ENCODE measurements around the gene PYY.
"Not testable (repeated sequence)": the region's sequence is repeated elsewhere in the genome, so short reads cannot be mapped to it uniquely, and the experiment has no call there.

PYY gene

GRCh38 chr17:43942051-43942685, 11.6 kb downstream of the PYY start, which contains the start of gene PPY:
Gene PPY (minus strand): TSS chr17:43942476. CDS start chr17:43941654, 822 bp downstream.
- DNase-seq, result no peak

- peak; percentile 25 for DNase-seq
Measured at GRCh38 chr17:43940630-43941029, 13.1 kb downstream of the PYY start.

- no peak for DNase-seq
Measured at GRCh38 chr17:43939886-43940285, 13.9 kb downstream of the PYY start.

GRCh38 chr17:43939452-43939851, 14.3 kb downstream of the PYY start:
- DNase-seq, result not testable (repeated sequence)

- no peak for DNase-seq
Measured at GRCh38 chr17:43938838-43939182, 14.9 kb downstream of the PYY start.

- DNase-seq, result peak; percentile 82
Measured at GRCh38 chr17:43936434-43936833, 17.3 kb downstream of the PYY start.

- DNase-seq, result peak; percentile 12
Measured at GRCh38 chr17:43935926-43936261, 17.8 kb downstream of the PYY start.

GRCh38 chr17:43935204-43935925, 18.4 kb downstream of the PYY start:
- DNase-seq, result no peak

GRCh38 chr17:43932923-43933322, 20.8 kb downstream of the PYY start:
- DNase-seq, result no peak

GRCh38 chr17:43932357-43932756, 21.4 kb downstream of the PYY start:
- no peak for DNase-seq

GRCh38 chr17:43931062-43931571, 22.6 kb downstream of the PYY start:
- no peak for DNase-seq

- DNase-seq, result no peak
Measured at GRCh38 chr17:43928609-43929008, 25.1 kb downstream of the PYY start.

GRCh38 chr17:43927929-43928328, 25.8 kb downstream of the PYY start:
- not testable (repeated sequence) for DNase-seq

- DNase-seq, result no peak
Measured at GRCh38 chr17:43927060-43927864, 26.5 kb downstream of the PYY start.

GRCh38 chr17:43924558-43924957, 29.2 kb downstream of the PYY start:
- DNase-seq, result no peak

GRCh38 chr17:43920500-43921095, 33.1 kb downstream of the PYY start:
- no peak for DNase-seq

- DNase-seq, result no peak
Measured at GRCh38 chr17:43918026-43918389, 35.7 kb downstream of the PYY start.

- DNase-seq, result no peak
Measured at GRCh38 chr17:43917348-43918025, 36.3 kb downstream of the PYY start.

- DNase-seq, result no peak
Measured at GRCh38 chr17:43917016-43917347, 36.8 kb downstream of the PYY start.

- no peak for DNase-seq
Measured at GRCh38 chr17:43916385-43916784, 37.4 kb downstream of the PYY start.

- no peak for DNase-seq
Measured at GRCh38 chr17:43915559-43915958, 38.2 kb downstream of the PYY start.

GRCh38 chr17:43914451-43914850, 39.3 kb downstream of the PYY start:
- no peak for DNase-seq

GRCh38 chr17:43913584-43913983, 40.2 kb downstream of the PYY start:
- DNase-seq, result no peak

Data from HCEC 1CT (cell line).